ENCODE data around the gene PARVG.

PARVG gene

DNA sequence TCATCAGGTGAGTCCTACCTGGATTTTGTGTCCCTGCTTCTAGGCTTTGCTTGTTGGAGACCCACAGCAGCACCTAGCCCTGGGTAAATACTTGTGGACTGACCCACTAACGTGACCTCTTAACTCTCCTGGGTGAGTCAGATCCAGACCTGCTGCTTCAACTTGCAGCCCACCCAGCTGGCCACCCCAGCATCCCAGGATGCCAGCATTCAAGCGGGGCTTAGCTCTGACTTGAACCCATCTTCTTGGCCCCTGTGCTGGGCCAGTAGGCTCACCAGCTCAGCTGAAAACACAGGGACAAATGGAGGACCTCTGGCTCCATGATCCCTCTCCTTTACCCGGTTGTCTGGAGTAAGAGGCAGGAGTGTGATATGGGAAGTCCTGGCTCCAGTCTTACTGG lies 33.5 kb downstream of the PARVG start:
- no peak for TF ChIP-seq CTCF (IDR thresholded peaks at IDR 0.05; ENCODE audit: low read length, missing control alignments)
- no peak for DNase-seq (ENCODE audit: low read depth)
- H3K4me3 ChIP-seq (replicated peaks; ENCODE audit: low read depth, low read length) = no peak overlapping the region

DNA sequence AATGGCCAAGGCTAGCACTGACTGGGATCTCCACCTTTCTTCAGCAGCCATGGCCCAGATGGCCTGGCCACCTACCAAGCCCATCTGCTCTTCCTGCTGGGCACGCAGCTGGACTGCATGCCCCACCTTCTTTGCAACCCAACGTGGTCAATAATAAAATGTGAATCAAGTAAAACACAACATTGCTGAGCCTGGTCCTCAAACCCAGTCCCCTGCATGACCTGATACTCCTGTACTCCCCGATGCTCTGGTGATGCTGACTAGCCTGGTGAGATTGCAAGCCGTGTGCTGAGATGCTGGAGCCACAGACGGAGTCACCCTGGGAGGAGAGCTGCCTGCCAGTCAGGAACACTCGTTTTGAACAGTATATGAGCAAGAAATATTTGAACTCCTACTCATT lies 34.0 kb downstream of the PARVG start:
- H3K4me3 ChIP-seq (replicated peaks; ENCODE audit: low read depth, low read length) = no peak overlapping the region
- TF ChIP-seq CTCF (IDR thresholded peaks at IDR 0.05; ENCODE audit: low read length, missing control alignments) = no peak
- DNase-seq (ENCODE audit: low read depth) = no peak

DNA sequence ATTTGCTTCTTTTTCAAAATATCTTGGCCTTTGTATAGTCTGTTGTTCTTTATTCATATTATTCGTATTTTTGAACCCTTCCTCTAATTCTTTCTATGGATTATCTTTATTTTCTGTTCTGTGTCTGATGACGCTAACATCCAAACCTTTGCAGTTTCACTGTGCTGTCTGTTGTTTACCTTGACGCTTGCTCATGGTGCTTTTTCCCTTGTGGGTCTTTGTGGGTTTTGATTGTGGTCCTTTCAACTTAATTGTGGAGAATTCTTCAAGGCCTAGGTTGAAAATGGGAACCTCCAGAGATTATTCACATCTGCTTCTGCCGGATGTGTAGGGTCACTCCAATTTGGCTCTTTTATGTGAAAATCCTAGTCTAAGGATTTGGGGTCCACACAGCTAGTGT lies 34.6 kb downstream of the PARVG start:
- no peak for TF ChIP-seq CTCF (IDR thresholded peaks at IDR 0.05; ENCODE audit: low read length, missing control alignments)
- no peak for DNase-seq (ENCODE audit: low read depth)
- H3K4me3 ChIP-seq (replicated peaks; ENCODE audit: low read depth, low read length) = no peak overlapping the region

DNA sequence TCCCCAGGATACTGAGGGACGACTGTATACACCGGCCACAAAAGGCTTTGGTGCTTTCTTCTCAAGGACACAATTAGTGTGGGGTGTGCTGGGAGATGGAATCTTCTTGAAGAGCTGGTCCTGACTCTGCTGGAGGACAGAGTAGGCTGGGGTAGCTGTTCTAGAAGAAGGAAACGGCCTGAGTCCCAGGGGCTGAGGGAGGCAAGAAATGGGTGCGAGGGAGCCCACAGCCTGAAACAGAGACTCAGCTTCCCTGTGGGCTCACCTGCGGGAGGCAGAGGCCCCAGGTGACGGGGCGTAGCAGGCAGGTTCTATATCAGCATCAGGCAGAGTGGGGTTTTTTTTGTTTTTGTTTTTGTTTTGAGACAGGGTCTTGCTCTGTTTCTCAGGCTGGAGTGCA lies 36.6 kb downstream of the PARVG start:
- TF ChIP-seq CTCF (IDR thresholded peaks at IDR 0.05; ENCODE audit: low read length, missing control alignments) = no peak
- no peak overlapping the region for H3K4me3 ChIP-seq (replicated peaks; ENCODE audit: low read depth, low read length)

DNA sequence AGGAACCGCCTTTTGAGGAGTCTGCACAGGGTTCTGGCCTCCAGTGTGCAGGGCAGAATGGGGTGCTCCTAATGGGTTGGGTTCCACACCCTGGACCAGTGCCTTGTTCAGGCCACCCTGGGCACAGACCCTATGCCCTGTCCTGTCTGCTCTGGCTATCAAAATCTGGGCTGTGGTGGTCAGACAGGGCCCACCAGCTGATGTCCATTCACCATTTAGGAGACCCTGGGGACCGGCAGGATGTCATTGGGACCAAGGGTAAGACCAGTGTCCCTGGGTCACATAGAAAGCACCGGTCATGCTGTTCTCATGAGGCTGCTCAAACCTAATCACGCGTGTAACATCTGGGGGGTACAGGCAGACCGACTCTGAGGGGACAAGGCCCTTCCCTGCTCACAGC lies 37.3 kb downstream of the PARVG start:
- TF ChIP-seq CTCF (IDR thresholded peaks at IDR 0.05; ENCODE audit: low read length, missing control alignments) = no peak
- no peak for DNase-seq (ENCODE audit: low read depth)

More for the DNA sequence above, 36.6 kb downstream of the PARVG start:
- no peak for DNase-seq (ENCODE audit: low read depth)

DNA sequence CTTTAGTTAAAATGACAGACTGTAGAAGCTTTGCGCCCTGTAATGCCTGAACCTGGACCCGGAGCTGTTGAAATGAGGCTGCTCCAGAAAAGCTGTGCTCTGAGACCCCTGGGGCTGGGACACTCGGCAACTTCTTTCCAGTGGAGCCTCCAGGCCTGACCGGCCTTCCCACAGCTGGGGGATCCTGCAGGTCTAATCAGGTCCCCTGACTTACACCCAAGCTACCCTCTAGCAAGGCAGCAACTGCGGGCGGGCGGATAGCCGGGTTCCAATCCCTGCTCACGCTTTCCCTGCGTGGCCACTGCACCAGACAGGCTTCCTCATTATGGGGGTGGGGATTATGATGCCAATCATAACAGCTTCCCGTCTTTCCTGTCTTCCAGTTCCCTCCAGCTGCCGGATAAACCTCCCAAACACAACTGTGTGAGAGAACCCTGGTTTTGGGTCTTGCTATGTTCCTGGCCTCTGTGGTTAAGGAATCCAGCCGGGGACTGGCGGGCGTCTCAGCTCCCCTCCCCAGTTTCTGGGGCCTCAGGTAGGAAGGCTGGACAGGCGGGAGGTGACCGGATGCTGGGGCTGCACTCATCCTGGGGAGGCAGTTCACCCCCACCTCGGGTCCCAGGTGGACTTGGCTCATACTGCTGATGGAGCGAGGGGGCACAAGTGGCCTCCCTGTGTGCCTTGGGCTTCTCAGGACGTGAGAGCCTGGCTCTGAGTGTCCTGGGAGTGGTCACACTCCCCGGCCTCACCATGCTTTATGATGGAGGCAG lies 38.6 kb downstream of the PARVG start:
- no peak overlapping the region for H3K4me3 ChIP-seq (replicated peaks; ENCODE audit: low read depth, low read length)
- TF ChIP-seq CTCF (IDR thresholded peaks at IDR 0.05; ENCODE audit: low read length, missing control alignments) = no peak
- DNase-seq (ENCODE audit: low read depth) = no peak

More for the DNA sequence above, 37.3 kb downstream of the PARVG start:
- no peak overlapping the region for H3K4me3 ChIP-seq (replicated peaks; ENCODE audit: low read depth, low read length)
